Endothelial cell of umbilical vein (primary cell): ENCODE results near the gene PSMC3. TPM values are rescaled to one million over a fixed set of nuclear protein-coding genes. Genes with fewer than 3 reads are reported as not detected.

Experiments used
- BruUV-seq: library from RNA; stranded (reverse); fragments of 400-500 nt; replicated peaks from 2 replicates; lab custom pipeline; 2021; lab: Mats Ljungman, UMichigan
- CTCF ChIA-PET: fragments of 300-600, 350-600 bp; sonication (Branson Sonifier 250); formaldehyde crosslinking; loops from one replicate; lab custom pipeline; 2021; ENCODE audit warnings: antibody characterized with exemption, inconsistent platforms; lab: Charles Lee
- POLR2A ChIA-PET: fragments of 300-600, 350-600 bp; sonication (Branson Sonifier 250); formaldehyde crosslinking; loops from one replicate; lab custom pipeline; 2021; ENCODE audit warnings: antibody characterized with exemption, inconsistent platforms; lab: Charles Lee
- DNase-seq: peaks from one replicate; pipeline ENCODE4 v3.0.0-alpha.2; 2011; ENCODE audit warnings: low read depth, low spot score
- FAIRE-seq: peaks from 2 replicates; lab custom pipeline; 2011; peaks lifted over from hg19 to GRCh38; lab: Jason Lieb, UNC
- H2AFZ ChIP-seq: 2 replicates; pipeline ENCODE4 v1.6.0; 2012; ENCODE audit warnings: low read depth, low read length, control low read depth, inconsistent platforms
- H3K27ac ChIP-seq: 2 replicates; pipeline ENCODE4 v1.5.1; 2011; ENCODE audit warnings: low read depth, mild to moderate bottlenecking, control low read depth, low read length, moderate library complexity; ENCODE audit not compliant: insufficient read depth
- H3K27me3 ChIP-seq, 2 experiments: 2 replicates each; pipeline versions ENCODE4 v1.6.0 to v1.6.1; 2011; ENCODE audit warnings: low read length in 2 of 2, mixed read lengths in 1 of 2; ENCODE audit not compliant: control insufficient read depth in 2 of 2, insufficient read depth in 2 of 2
- H3K36me3 ChIP-seq, 2 experiments: 2 replicates in 1 of 2; 3 replicates in 1 of 2; pipeline ENCODE4 v1.5.1; 2011; ENCODE audit warnings: low read length in 2 of 2, mild to moderate bottlenecking in 1 of 2, moderate library complexity in 1 of 2; ENCODE audit not compliant: control insufficient read depth in 2 of 2, insufficient read depth in 2 of 2; ENCODE audit errors: extremely low read depth in 1 of 2
- H3K4me1 ChIP-seq: 3 replicates; pipeline ENCODE4 v1.5.1; 2011; ENCODE audit warnings: mild to moderate bottlenecking, low read length; ENCODE audit not compliant: control insufficient read depth, insufficient read depth; ENCODE audit errors: extremely low read depth
- H3K4me2 ChIP-seq: 2 replicates; pipeline ENCODE4 v1.6.1; 2011; ENCODE audit warnings: low read length, control low read depth, mixed read lengths; ENCODE audit not compliant: insufficient read depth
- H3K4me3 ChIP-seq, 3 experiments: fragments of 200-600 bp in 1 of 3; sonication (generic), shearing (Covaris generic) in 1 of 3; replicated peaks in 1 of 3; 2 replicates each; pipeline ENCODE4 v1.5.1; 2011 to 2016; ENCODE audit warnings: control low read depth in 3 of 3, low read length in 3 of 3, mild to moderate bottlenecking in 2 of 3, inconsistent platforms in 1 of 3, low read depth in 1 of 3, moderate library complexity in 1 of 3; ENCODE audit not compliant: insufficient read depth in 1 of 3
- H3K79me2 ChIP-seq: 2 replicates; pipeline ENCODE4 v1.6.0; 2012; ENCODE audit warnings: low read length, inconsistent platforms; ENCODE audit not compliant: control insufficient read depth, insufficient read depth
- H3K9ac ChIP-seq: replicated peaks from 2 replicates; pipeline ENCODE3; 2011; ENCODE audit warnings: low read length, control low read depth; ENCODE audit not compliant: insufficient read depth; ENCODE audit errors: extremely low read depth
- H3K9me1 ChIP-seq: replicated peaks from 3 replicates; pipeline ENCODE4 v1.6.0; 2011; ENCODE audit warnings: mild to moderate bottlenecking, low read length; ENCODE audit not compliant: control insufficient read depth, insufficient read depth; ENCODE audit errors: extremely low read depth
- H3K9me3 ChIP-seq: replicated peaks from 2 replicates; pipeline ENCODE4 v1.5.1; 2012; ENCODE audit warnings: low read length, inconsistent platforms; ENCODE audit not compliant: control insufficient read depth, insufficient read depth
- H4K20me1 ChIP-seq: replicated peaks from 2 replicates; pipeline ENCODE3; 2011; ENCODE audit warnings: mild to moderate bottlenecking, low read length; ENCODE audit not compliant: control insufficient read depth, insufficient read depth; ENCODE audit errors: extremely low read depth
- EZH2 ChIP-seq: IDR thresholded peaks from 2 replicates; pipeline ENCODE4 v1.6.1; 2012; ENCODE audit warnings: borderline replicate concordance, low read depth, mild to moderate bottlenecking, moderate library complexity, low read length, inconsistent platforms; ENCODE audit not compliant: severe bottlenecking
- FOS ChIP-seq: IDR thresholded peaks from 2 replicates; pipeline ENCODE4 v1.6.1; 2011; ENCODE audit warnings: mild to moderate bottlenecking, low read length, moderate library complexity, borderline replicate concordance; ENCODE audit not compliant: insufficient read depth
- GATA2 ChIP-seq: IDR thresholded peaks from 2 replicates; pipeline ENCODE4 v1.7.0; 2011; ENCODE audit warnings: low read depth, mild to moderate bottlenecking, moderate library complexity, mixed read lengths, low read length; ENCODE audit not compliant: insufficient read length, insufficient read depth
- JUN ChIP-seq: IDR thresholded peaks from 2 replicates; pipeline ENCODE4 v1.6.1; 2011; ENCODE audit warnings: borderline replicate concordance, low read depth; ENCODE audit not compliant: insufficient read length, insufficient read depth
- MAX ChIP-seq: IDR thresholded peaks from 2 replicates; pipeline ENCODE4 v1.6.1; 2011; ENCODE audit not compliant: insufficient read depth, insufficient read length
- MYC ChIP-seq: IDR thresholded peaks from one replicate; pipeline ENCODE4 v1.6.1; 2011; ENCODE audit warnings: mild to moderate bottlenecking, low read depth, low read length
- POLR2A ChIP-seq: IDR thresholded peaks from 2 replicates; pipeline ENCODE4 v1.6.1; 2012; ENCODE audit warnings: low read depth, mild to moderate bottlenecking, control low read depth, low read length
- POLR2AphosphoS5 ChIP-seq: IDR thresholded peaks from 2 replicates; pipeline ENCODE4 v1.6.1; 2012; ENCODE audit warnings: low read depth, mild to moderate bottlenecking, control low read depth, low read length, moderate library complexity; ENCODE audit not compliant: insufficient read depth
- dilution Hi-C: fragments of 300-500 bp; cut with MboI; formaldehyde crosslinking; loops from one replicate; pipeline ENCODE4 v1.15.0; 2019; ENCODE audit warnings: low sequenced_read_pairs; ENCODE audit not compliant: extremely low pct_ligation_motif_present
- intact Hi-C: fragments of 100-400 bp; cut with micrococcal nuclease; formaldehyde crosslinking; loops from one replicate; pipeline ENCODE4 v1.10.0; 2022
- microRNA-seq: library from miRNA; unstranded; fragments of <30 nt; microRNA quantifications from one replicate; pipeline ENCODE4 v1.2.0, GENCODE V29; 2021; ENCODE audit warnings: borderline number of aligned reads, borderline replicate concordance
- polyA plus RNA-seq, 4 experiments: library from polyadenylated mRNA; depleted of rRNA in 3 of 4; stranded (reverse) in 3 of 4; unstranded in 1 of 4; fragments of >200 nt; gene quantifications; 2 replicates each; pipeline versions ENCODE4 v1.2.1 to v1.2.3, GENCODE V29; 2011 to 2012; ENCODE audit warnings: missing spikeins in 1 of 4
- small RNA-seq: library from RNA; depleted of rRNA; stranded (forward); fragments of <200 nt; gene quantifications from one replicate; pipeline ENCODE3, GENCODE V24; 2012; ENCODE audit warnings: low replicate concordance, low read depth; ENCODE audit not compliant: insufficient read depth, insufficient read length
- total RNA-seq: library from RNA; stranded (reverse); gene quantifications from 2 replicates; pipeline ENCODE4 v1.2.3, GENCODE V29; 2021
- TF ChIP-seq, protein P1 (sequence below), 2 donors: IDR thresholded peaks; 1 replicate in 1 of 2; 2 replicates in 1 of 2; pipeline ENCODE4 v1.5.1; 2011; ENCODE audit warnings: low read length in 2 of 2, mild to moderate bottlenecking in 2 of 2, moderate library complexity in 2 of 2, control low read depth in 1 of 2, inconsistent platforms in 1 of 2, low read depth in 1 of 2; ENCODE audit not compliant: insufficient read depth in 1 of 2; ENCODE audit errors: extremely low read depth in 1 of 2

PSMC3 gene
- total and polyA plus RNA-seq, 2 donors (not counting 3 experiments of a cell fraction or from before 2014, with no cell fraction given), result 179 to 203 TPM

DNA sequence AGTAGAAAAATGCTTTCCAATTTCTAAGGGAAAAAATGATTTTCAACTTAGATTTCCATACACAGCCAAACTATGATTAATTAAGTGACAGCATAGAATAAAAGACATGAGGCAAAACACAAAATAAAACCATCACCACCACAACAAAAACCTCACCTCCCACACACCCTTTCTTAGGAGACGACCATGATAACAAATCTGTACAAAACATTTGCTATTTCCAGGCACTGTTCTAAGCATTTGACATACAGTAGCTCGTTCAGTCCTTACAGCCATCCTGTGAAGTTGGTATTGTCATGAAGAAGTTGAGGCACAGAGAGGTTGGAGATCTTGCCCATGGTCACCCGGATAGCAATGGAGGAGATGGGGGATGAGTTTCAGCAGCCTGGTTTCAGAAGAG, 56.6 kb downstream of the PSMC3 start:
- intact Hi-C loops, result no loop called here
- Histone ChIP-seq H3K4me1 (peaks cover 7% of the 10 kb centered on the region), H3K36me3 (no peaks in the 10 kb centered on the region), H3K9me3 (no peaks in the 10 kb centered on the region), H2AFZ (no peak overlapping the region), H3K27ac (no peak overlapping the region), H3K4me2 (no peak overlapping the region), H3K27me3 (peaks cover 2 to 4% of the 10 kb centered on the region in 2 experiments), H3K9ac (no peak overlapping the region), H3K79me2 (no peaks in the 10 kb centered on the region), H4K20me1 (no peaks in the 10 kb centered on the region), H3K4me3 (no peak overlapping the region), H3K9me1 (no peaks in the 10 kb centered on the region)
- dilution Hi-C loops, result no loop called here
- DNase-seq, result no peak
- POLR2A ChIA-PET, result no interaction called here
- no TSS peak for BruUV-seq
- TF ChIP-seq EZH2, result no peak
- TF ChIP-seq POLR2A, result no peak
- TF ChIP-seq MAX, result no peak
- TF ChIP-seq FOS, result no peak
- no peak for TF ChIP-seq MYC
- TF ChIP-seq GATA2, result no peak
- no peak for TF ChIP-seq POLR2AphosphoS5
- no peak for TF ChIP-seq JUN
- TF ChIP-seq, protein P1, sequence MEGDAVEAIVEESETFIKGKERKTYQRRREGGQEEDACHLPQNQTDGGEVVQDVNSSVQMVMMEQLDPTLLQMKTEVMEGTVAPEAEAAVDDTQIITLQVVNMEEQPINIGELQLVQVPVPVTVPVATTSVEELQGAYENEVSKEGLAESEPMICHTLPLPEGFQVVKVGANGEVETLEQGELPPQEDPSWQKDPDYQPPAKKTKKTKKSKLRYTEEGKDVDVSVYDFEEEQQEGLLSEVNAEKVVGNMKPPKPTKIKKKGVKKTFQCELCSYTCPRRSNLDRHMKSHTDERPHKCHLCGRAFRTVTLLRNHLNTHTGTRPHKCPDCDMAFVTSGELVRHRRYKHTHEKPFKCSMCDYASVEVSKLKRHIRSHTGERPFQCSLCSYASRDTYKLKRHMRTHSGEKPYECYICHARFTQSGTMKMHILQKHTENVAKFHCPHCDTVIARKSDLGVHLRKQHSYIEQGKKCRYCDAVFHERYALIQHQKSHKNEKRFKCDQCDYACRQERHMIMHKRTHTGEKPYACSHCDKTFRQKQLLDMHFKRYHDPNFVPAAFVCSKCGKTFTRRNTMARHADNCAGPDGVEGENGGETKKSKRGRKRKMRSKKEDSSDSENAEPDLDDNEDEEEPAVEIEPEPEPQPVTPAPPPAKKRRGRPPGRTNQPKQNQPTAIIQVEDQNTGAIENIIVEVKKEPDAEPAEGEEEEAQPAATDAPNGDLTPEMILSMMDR (IDR thresholded peaks at IDR 0.05; ENCODE audit: extremely low read depth in 1 of 2, insufficient read depth in 1 of 2, low read depth in 1 of 2, low read length in 2 of 2), result no peak
- CTCF ChIA-PET, result interaction anchor here (0.7 to 1.5 kb wide), 5 partner anchors 15 to 43 kb away, joined by 3 to 5 read pairs (median 4); no protein-coding TSS in a partner anchor
- no peak for FAIRE-seq

Small RNAs within 50 kb of the gene (microRNA-seq; reads per million reads assigned to microRNA genes)
- not detected for gene MIR4487

Small RNAs within 50 kb of the gene (small RNA-seq; reads per million reads assigned to genes)
- gene MIR4487, result not detected

Other genes with a start within 250 kb of the PSMC3 start
- 78.9 and 84.3 TPM in 2 replicates for gene ARFGAP2, start 249.6 kb downstream of the PSMC3 start, total RNA-seq
- gene ARFGAP2, start 249.6 kb downstream of the PSMC3 start, polyA plus RNA-seq, result 101 and 108 TPM in 2 replicates
- 27.2 and 29.0 TPM in 2 replicates for gene PACSIN3, start 240.0 kb downstream of the PSMC3 start, total RNA-seq
- gene PACSIN3, start 240.0 kb downstream of the PSMC3 start, polyA plus RNA-seq, result 14.7 and 15.2 TPM in 2 replicates
- gene DDB2, start 211.5 kb downstream of the PSMC3 start, total RNA-seq, result 92.4 and 112 TPM in 2 replicates
- 86.1 and 96.6 TPM in 2 replicates for gene DDB2, start 211.5 kb downstream of the PSMC3 start, polyA plus RNA-seq
- 35.6 and 39.7 TPM in 2 replicates for gene ACP2, start 177.6 kb downstream of the PSMC3 start, total RNA-seq
- gene ACP2, start 177.6 kb downstream of the PSMC3 start, polyA plus RNA-seq, result 49.2 and 52.6 TPM in 2 replicates
- 7.4 and 9.8 TPM in 2 replicates for gene NR1H3, start 168.4 kb downstream of the PSMC3 start, total RNA-seq
- 16.3 and 19.1 TPM in 2 replicates for gene NR1H3, start 168.4 kb downstream of the PSMC3 start, polyA plus RNA-seq
- gene MADD, start 156.3 kb downstream of the PSMC3 start, total RNA-seq, result 36.8 and 38.5 TPM in 2 replicates
- gene MADD, start 156.3 kb downstream of the PSMC3 start, polyA plus RNA-seq, result 25.5 and 35.3 TPM in 2 replicates
- gene MYBPC3, start 73.7 kb downstream of the PSMC3 start, total RNA-seq, result not detected in 2 replicates
- gene MYBPC3, start 73.7 kb downstream of the PSMC3 start, polyA plus RNA-seq, result not detected in 2 replicates
- gene SPI1, start 47.9 kb downstream of the PSMC3 start, total RNA-seq, result not detected in 2 replicates
- gene SPI1, start 47.9 kb downstream of the PSMC3 start, polyA plus RNA-seq, result not detected in 2 replicates
- gene SLC39A13, start 17.8 kb downstream of the PSMC3 start, total RNA-seq, result 86.3 and 91.9 TPM in 2 replicates
- 94.3 and 124 TPM in 2 replicates for gene SLC39A13, start 17.8 kb downstream of the PSMC3 start, polyA plus RNA-seq
- gene RAPSN, start 22.7 kb upstream of the PSMC3 start, total RNA-seq, result 1.6 TPM in 2 replicates
- gene RAPSN, start 22.7 kb upstream of the PSMC3 start, polyA plus RNA-seq, result 0.18 and 0.27 TPM in 2 replicates
- 113 and 120 TPM in 2 replicates for gene CELF1, start 126.7 kb upstream of the PSMC3 start, total RNA-seq
- gene CELF1, start 126.7 kb upstream of the PSMC3 start, polyA plus RNA-seq, result 58.9 and 66.3 TPM in 2 replicates
- gene PTPMT1, start 139.2 kb upstream of the PSMC3 start, total RNA-seq, result 44.6 and 46.6 TPM in 2 replicates
- gene PTPMT1, start 139.2 kb upstream of the PSMC3 start, polyA plus RNA-seq, result 83.1 and 96.9 TPM in 2 replicates
- gene KBTBD4, start 152.5 kb upstream of the PSMC3 start, total RNA-seq, result 16.3 and 16.6 TPM in 2 replicates
- gene KBTBD4, start 152.5 kb upstream of the PSMC3 start, polyA plus RNA-seq, result 23.2 and 24.9 TPM in 2 replicates
- 91.8 and 99.7 TPM in 2 replicates for gene NDUFS3, start 152.6 kb upstream of the PSMC3 start, total RNA-seq
- 149 and 169 TPM in 2 replicates for gene NDUFS3, start 152.6 kb upstream of the PSMC3 start, polyA plus RNA-seq
- gene FAM180B, start 160.2 kb upstream of the PSMC3 start, total RNA-seq, result not detected in 2 replicates
- not detected in 2 replicates for gene FAM180B, start 160.2 kb upstream of the PSMC3 start, polyA plus RNA-seq
- 1.7 and 1.8 TPM in 2 replicates for gene C1QTNF4, start 168.0 kb upstream of the PSMC3 start, total RNA-seq
- 5.4 and 7.5 TPM in 2 replicates for gene C1QTNF4, start 168.0 kb upstream of the PSMC3 start, polyA plus RNA-seq
- gene MTCH2, start 216.1 kb upstream of the PSMC3 start, total RNA-seq, result 134 and 138 TPM in 2 replicates
- 111 and 144 TPM in 2 replicates for gene MTCH2, start 216.1 kb upstream of the PSMC3 start, polyA plus RNA-seq